Measurements from ENCODE around the gene TMIGD2.
"Not testable (repeated sequence)": the region's sequence is repeated elsewhere in the genome, so short reads cannot be mapped to it uniquely, and the experiment has no call there.

TMIGD2 gene

DNA sequence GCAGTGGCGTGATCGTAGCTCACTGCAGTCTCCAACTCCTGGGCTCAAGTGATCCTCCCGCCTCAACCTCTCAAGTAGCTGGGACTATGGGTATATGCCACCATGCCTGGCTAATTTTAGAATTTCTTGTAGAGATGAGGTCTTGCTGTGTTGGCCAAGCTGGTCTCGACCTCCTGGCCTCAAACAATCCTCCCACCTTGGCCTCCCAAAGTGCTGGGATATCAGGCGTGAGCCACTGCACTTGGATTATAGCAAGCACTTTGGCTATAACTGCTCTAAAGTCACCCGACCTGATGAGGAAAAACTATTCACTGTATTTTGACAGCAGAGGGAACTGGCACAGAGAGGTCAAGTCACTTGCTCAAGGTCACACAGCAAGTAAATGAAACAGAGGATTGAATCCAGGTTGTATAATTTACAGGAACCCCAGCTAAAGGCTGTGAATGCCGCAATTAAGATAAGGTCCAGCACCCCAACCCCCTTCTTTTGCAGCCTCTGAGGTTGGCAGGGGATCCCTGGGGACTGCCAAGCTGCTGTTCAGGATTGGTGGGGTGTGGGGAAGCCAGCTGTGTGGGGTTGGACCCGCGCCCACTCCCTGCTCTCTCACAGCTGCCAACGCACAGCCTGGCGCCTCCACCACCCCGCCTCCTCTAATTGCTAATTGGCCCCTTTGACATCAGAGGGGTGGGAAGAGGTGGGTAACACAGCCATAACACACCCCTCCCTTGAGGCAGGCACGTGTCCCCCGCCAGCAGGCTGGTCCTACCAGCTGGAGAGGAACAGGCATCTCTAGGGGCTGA lies 6.0 kb downstream of the TMIGD2 start:
- no peak for DNase-seq

DNA sequence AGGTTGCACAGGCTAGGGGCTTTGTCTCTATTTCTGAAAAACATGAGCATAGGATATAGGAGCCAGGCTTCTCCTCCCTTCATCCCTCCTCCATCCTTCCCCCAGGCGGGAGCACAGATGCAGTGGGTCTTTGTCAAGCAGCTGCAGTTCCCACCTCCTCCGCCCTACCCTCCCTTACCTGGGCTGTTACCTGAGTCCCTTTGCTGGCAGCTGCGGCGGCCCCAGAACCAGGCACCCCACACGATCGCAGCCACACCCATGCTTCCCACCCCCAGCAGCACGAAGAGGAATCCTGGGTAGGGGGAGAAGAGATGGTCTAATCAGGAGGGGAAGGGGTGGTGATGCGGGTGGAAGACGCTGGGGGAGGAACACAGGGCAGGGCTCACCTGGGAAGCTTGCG lies 7.8 kb downstream of the TMIGD2 start:
- DNase-seq: no peak

- DNase-seq: no peak
Measured at GRCh38 chr19:4292515-4292914, 9.7 kb downstream of the TMIGD2 start.

DNA sequence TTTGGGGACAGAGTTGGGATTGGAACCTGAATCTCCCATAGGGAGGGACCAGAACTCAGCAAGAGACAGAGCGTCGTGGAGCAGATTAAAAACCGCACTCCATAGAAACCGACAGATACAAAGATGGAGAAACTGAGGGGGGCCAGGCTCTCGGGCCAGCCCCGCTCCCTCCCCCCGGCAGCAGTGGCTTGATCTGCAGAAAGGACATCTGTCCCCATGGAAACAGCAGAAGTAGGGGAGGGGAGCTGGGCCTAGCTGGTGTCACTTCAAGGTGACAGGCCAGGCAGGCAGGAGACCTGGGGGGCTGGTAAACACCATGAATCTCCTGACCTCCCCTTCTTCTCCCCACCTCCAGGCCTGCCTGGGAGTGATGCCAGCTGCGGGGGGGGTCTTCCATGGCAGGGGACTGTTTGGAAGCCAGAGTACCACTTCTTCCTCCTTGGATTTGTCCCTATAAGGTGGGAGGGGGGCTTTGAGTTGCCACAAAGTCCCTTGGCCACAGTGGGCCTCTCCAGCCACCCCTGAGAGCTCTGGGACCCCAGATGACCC lies 10.9 kb downstream of the TMIGD2 start:
- DNase-seq: no peak

- no peak for DNase-seq
Measured at GRCh38 chr19:4288091-4288777, 14.0 kb downstream of the TMIGD2 start.

GRCh38 chr19:4286141-4286540 lies 16.0 kb downstream of the TMIGD2 start:
- not testable (repeated sequence) for DNase-seq

DNA sequence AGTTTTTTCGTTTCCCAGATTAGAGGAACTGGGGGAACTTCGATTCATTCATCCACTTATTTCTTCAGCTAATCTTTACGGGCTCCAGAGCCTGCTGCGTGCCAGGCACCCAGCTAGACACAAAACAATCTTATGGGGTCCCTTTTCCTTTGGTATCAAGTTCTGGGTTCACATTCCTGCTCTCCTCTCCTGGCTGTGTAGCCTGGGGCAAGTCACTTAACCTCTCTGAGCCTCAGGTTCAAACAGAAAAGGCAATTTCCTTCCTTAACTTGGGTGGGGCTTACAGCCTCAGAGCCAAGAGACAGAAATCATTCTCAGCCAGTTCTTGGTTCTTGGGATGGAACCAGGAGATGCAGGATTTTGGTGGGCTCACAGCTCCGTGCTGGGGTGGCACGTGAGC lies 17.2 kb downstream of the TMIGD2 start:
- no peak for DNase-seq

GRCh38 chr19:4284176-4284958 lies 17.8 kb downstream of the TMIGD2 start:
- DNase-seq: peak; percentile 11

GRCh38 chr19:4279530-4280422 lies 22.4 kb downstream of the TMIGD2 start:
- DNase-seq: no peak

DNA sequence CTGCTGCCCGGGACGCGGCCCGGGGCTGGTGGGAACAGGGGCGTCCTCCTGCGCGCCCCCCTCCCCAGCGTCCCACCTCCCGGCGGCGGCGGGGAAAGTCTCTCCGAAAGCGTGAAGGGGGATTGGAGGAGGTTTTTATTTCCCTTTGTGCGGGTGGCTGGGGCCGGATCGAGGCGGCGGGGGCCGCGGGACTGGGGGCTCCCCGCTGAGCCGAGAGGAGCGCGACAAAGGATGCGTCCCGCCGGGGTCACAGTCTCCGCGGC lies 23.0 kb downstream of the TMIGD2 start:
- no peak for DNase-seq

DNA sequence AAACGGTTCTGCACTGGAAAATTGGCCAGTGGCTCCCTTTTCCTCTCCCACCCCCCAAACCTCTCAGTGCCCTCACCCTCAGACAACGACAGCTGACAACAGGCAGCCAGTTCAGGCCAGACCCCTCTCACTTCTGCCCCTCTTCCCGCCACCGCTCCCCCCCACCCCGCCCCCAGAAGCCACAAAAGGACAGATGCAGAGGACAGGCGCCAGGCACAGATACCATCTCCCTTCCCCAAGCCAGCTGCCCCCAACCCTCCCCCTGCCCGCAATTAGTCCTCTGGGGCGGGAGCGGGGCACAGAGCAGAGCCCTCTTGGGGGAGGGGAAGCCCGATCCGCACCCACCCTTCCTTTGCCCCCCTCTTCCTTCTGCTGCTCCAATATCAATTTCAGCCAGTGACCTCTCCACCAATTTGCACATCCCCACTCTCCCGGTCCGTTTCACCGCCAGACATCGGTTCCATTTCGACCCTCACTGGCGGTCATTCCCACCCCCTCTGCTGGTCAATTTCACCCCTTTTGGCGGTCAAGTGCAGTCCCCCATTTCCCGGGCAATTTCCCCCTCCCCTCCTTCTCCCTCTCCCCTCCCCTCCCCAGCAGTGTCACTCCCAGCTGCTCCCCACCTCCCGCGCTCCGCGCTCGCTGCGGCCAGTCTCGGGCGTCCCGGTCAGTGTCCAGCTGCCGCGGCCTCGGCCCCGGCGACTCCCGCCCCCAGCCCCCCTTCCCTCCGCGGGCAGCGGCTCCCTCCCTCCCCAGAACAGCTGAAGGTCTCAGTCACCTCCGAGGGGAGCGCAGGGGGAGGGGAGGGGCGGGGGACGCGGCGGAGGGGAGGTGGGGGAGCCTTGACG lies 23.5 kb downstream of the TMIGD2 start, which contains the start of gene SHD:
Gene SHD (plus strand): TSS at position 848 of the 848 bp plus-strand sequence. CDS start 798 bp downstream, outside the sequence.
- no peak for DNase-seq

DNA sequence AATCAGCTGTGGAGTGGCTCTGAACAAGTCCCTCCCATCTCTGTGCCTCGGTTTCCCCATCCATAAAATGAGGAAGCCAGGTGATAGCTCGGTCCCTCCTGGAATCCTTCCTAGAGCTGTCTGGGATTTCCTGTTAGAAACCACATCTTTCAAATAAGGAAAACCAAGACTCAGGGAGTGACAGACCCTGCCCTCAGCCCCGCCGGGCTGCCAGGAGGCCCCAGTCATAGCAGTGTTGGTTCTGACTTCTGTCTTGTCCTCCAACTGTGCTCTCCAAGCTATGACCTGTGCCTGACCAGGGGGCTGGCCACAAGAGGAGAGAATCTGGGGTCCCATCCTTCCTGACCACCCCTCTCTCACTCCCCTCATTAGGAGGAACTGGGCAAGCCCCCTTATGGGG lies 24.2 kb downstream of the TMIGD2 start:
- DNase-seq: no peak

- no peak for DNase-seq
Measured at GRCh38 chr19:4277191-4277696, 24.9 kb downstream of the TMIGD2 start.

DNA sequence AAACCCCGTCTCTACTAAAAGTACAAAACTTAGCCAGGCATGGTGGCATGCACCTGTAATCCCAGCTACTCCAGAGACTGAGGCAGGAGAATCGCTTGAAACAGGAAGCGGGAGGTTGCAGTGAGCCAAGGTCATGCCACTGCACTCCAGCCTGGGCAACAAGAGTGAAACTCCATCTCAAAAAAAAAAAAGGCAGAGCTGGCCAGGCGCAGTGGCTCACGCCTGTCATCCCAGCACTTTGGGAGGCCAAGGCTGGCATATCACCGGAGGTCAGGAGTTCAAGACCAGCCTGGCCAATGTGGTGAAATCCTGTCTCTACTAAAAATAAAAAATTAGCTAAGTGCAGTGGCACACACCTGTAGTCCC lies 27.9 kb downstream of the TMIGD2 start:
- DNase-seq: not testable (repeated sequence)

DNA sequence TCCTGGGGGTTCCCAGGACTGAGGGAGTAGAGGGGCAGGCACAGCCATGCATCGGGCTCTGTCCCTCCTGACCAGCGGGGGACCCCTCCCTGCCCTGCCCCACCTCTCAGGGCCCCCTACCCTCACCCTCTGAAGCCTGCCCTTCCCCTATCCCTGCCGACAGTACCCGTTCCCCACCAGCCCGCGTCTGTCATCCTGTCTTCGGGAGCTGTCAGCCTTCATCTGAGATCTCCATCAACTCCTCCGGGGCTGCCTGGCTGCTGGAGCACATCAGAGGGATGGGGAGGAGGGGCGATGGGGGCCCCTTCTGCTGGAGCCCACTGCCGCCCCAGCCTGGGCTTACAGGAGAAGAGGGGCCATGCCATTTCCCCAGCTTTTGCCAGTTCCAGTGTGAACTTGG lies 29.3 kb downstream of the TMIGD2 start:
- DNase-seq: no peak

DNA sequence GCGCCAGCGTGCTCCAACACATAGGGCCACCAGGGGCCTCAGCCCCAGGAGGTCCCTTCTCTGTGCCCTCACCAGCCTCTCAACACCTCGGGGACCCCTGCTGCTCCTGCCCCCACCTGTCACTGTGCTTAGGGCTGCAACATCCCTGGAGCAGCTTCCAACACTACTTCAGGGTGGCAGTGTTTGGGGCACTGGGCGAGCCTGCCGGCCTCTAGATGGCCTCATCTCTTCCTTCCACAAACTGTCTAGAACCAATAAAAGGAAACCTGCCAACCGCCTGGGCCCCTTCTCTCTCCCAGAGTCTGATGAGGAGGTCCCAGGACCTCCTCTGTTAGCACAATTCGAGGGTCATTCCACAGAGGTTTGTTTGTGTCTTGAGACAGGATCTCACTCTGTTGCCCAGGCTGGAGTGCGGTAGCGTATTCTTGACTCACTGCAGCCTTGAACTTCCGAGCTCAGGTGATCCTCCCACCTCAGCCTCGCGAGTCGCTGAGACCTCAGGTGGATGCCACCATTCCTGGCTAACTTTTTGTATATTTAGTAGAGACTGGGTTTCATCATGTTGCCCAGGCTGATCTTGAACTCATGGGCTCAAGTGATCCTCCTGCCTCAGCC lies 33.3 kb downstream of the TMIGD2 start:
- DNase-seq: no peak

GRCh38 chr19:4267901-4268815 lies 34.0 kb downstream of the TMIGD2 start:
- DNase-seq: no peak

DNA sequence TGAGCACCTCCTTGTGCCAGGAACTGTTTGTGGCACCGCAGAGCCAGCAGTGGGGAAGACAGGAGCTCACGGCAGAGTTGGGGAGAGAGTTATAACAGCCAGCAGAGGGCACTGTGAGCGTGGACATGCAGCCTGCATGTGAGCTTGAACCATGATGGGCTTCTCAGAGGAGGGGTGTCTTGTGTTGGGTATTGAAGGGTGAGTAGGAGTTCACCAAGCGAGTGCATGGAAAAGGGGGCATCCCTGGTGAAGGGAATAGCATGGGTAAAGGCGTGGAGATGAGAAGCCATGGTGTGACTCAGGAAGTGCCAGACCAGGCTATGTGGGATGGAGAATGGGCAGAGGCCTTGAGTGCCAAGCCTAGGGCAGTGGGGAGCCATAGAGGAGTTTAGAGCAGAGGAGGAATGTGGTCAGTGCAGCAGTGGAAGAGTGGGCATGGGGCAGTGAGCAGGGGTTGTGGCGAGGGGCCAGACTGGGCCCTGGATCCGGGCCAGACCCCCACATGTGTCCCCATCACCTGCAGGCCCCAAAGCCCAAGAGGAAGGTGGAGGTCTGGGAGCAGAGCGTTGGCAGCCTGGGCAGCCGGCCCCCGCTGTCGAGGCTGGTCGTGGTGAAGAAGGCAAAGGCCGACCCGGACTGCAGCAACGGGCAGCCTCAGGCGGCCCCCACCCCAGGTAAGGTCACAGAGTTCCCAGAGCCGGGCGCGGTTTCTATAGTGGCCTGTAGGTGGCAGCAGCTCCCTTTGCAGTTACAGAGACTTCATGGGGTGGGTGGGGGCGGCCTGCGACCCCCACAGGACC lies 34.9 kb downstream of the TMIGD2 start:
- DNase-seq: peak; percentile 5
